Measurements from ENCODE around the gene ZBTB49.
"Not testable (repeated sequence)": the region's sequence is repeated elsewhere in the genome, so short reads cannot be mapped to it uniquely, and the experiment has no call there.

ZBTB49 gene

GRCh38 chr4:4344915-4345527 lies 55.0 kb downstream of the ZBTB49 start:
- peaks cover 10% of the 10 kb centered on the region for H3K9me3 ChIP-seq (ENCODE audit: insufficient read depth, low read depth, low read length)
- no peak overlapping the region for H3K4me2 ChIP-seq (ENCODE audit: low read depth, low read length, poor library complexity, severe bottlenecking)
- peaks cover 4% of the 10 kb centered on the region; the same call in 1 of the 2 replicates for H3F3A ChIP-seq (ENCODE audit: low read depth)
- H3K4me1 ChIP-seq (ENCODE audit: insufficient read depth, low read length, poor library complexity, severe bottlenecking) = peaks cover 21% of the 10 kb centered on the region
- no peak overlapping the region for H2AFZ ChIP-seq (ENCODE audit: low read length)
- H3K9me2 ChIP-seq (replicated peaks; ENCODE audit: low read depth, low read length) = no peaks in the 10 kb centered on the region
- no peak for TF ChIP-seq EZH2phosphoT487 (IDR thresholded peaks at IDR 0.05; ENCODE audit: borderline replicate concordance)
- TF ChIP-seq, protein P1, sequence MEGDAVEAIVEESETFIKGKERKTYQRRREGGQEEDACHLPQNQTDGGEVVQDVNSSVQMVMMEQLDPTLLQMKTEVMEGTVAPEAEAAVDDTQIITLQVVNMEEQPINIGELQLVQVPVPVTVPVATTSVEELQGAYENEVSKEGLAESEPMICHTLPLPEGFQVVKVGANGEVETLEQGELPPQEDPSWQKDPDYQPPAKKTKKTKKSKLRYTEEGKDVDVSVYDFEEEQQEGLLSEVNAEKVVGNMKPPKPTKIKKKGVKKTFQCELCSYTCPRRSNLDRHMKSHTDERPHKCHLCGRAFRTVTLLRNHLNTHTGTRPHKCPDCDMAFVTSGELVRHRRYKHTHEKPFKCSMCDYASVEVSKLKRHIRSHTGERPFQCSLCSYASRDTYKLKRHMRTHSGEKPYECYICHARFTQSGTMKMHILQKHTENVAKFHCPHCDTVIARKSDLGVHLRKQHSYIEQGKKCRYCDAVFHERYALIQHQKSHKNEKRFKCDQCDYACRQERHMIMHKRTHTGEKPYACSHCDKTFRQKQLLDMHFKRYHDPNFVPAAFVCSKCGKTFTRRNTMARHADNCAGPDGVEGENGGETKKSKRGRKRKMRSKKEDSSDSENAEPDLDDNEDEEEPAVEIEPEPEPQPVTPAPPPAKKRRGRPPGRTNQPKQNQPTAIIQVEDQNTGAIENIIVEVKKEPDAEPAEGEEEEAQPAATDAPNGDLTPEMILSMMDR (conservative IDR thresholded peaks at IDR 0.05; ENCODE audit: low read length) = no peak
- H3K9ac ChIP-seq (ENCODE audit: low read depth, low read length, poor library complexity, severe bottlenecking) = no peak overlapping the region
- H3K27me3 ChIP-seq (ENCODE audit: insufficient read depth, low read length, poor library complexity, severe bottlenecking) = no peaks in the 10 kb centered on the region
- no peaks in the 10 kb centered on the region for H3K79me2 ChIP-seq (ENCODE audit: insufficient read depth, low read length)
- H3K36me3 ChIP-seq (ENCODE audit: insufficient read depth, low read length) = no peaks in the 10 kb centered on the region
- no peaks in the 10 kb centered on the region for H4K20me1 ChIP-seq (ENCODE audit: insufficient read depth, low read length, poor library complexity, severe bottlenecking)
- H3K4me3 ChIP-seq (ENCODE audit: low read length, poor library complexity, severe bottlenecking) = no peak overlapping the region

GRCh38 chr4:4347585-4347984 lies 57.5 kb downstream of the ZBTB49 start:
- Histone ChIP-seq H3F3A (ENCODE audit: low read depth) (peaks cover 4% of the 10 kb centered on the region; the same call in 1 of the 2 replicates), H3K9me2 (replicated peaks; ENCODE audit: low read depth, low read length) (no peaks in the 10 kb centered on the region), H3K9ac (ENCODE audit: low read depth, low read length, poor library complexity, severe bottlenecking) (peak overlapping the region; percentile 26), H3K4me2 (ENCODE audit: low read depth, low read length, poor library complexity, severe bottlenecking) (peak overlapping the region; percentile 6), H4K20me1 (ENCODE audit: insufficient read depth, low read length, poor library complexity, severe bottlenecking) (no peaks in the 10 kb centered on the region), H2AFZ (ENCODE audit: low read length) (no peak overlapping the region), H3K36me3 (ENCODE audit: insufficient read depth, low read length) (no peaks in the 10 kb centered on the region; the same call in 1 of the 2 replicates), H3K79me2 (ENCODE audit: insufficient read depth, low read length) (no peaks in the 10 kb centered on the region), H3K4me1 (ENCODE audit: insufficient read depth, low read length, poor library complexity, severe bottlenecking) (peaks cover 21% of the 10 kb centered on the region), H3K27me3 (ENCODE audit: insufficient read depth, low read length, poor library complexity, severe bottlenecking) (no peaks in the 10 kb centered on the region), H3K9me3 (ENCODE audit: insufficient read depth, low read depth, low read length) (peaks cover 13% of the 10 kb centered on the region), H3K4me3 (ENCODE audit: low read length, poor library complexity, severe bottlenecking) (no peak overlapping the region)
- TF ChIP-seq EZH2phosphoT487 (IDR thresholded peaks at IDR 0.05; ENCODE audit: borderline replicate concordance) = no peak
- TF ChIP-seq, protein P1 (conservative IDR thresholded peaks at IDR 0.05; ENCODE audit: low read length) = no peak

DNA sequence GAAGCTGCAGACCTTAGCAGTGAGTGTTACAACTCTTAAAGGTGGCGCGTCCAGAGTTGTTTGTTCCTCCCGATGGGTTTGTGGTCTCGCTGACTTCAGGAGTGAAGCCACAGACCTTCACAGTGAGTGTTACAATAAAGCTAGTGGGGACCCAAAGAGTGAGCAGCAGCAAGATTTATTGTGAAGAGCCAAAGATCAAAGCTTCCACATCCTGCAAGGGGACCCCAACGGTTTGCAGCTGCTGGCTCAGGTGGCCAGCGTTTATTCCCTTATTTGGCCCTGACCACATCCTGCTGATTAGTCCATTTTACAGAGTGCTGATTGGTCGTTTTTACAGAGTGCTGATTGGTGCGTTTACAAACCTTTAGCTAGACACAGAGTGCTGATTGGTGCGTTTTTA lies 58.5 kb downstream of the ZBTB49 start:
- H2AFZ ChIP-seq (ENCODE audit: low read length); H3K27me3 ChIP-seq (ENCODE audit: insufficient read depth, low read length, poor library complexity, severe bottlenecking); H4K20me1 ChIP-seq (ENCODE audit: insufficient read depth, low read length, poor library complexity, severe bottlenecking); H3K36me3 ChIP-seq (ENCODE audit: insufficient read depth, low read length); H3K79me2 ChIP-seq (ENCODE audit: insufficient read depth, low read length); H3K9me2 ChIP-seq (replicated peaks; ENCODE audit: low read depth, low read length); H3F3A ChIP-seq (ENCODE audit: low read depth): not testable (repeated sequence)
- peak overlapping the region; percentile 40 for H3K4me2 ChIP-seq (ENCODE audit: low read depth, low read length, poor library complexity, severe bottlenecking)
- H3K4me3 ChIP-seq (ENCODE audit: low read length, poor library complexity, severe bottlenecking) = peak overlapping the region; percentile 22
- peaks cover 13% of the 10 kb centered on the region for H3K9me3 ChIP-seq (ENCODE audit: insufficient read depth, low read depth, low read length)
- peaks cover 21% of the 10 kb centered on the region for H3K4me1 ChIP-seq (ENCODE audit: insufficient read depth, low read length, poor library complexity, severe bottlenecking)
- H3K9ac ChIP-seq (ENCODE audit: low read depth, low read length, poor library complexity, severe bottlenecking) = peak overlapping the region; percentile 26

- H3K36me3 ChIP-seq (ENCODE audit: insufficient read depth, low read length) = no peaks in the 10 kb centered on the region; the same call in 1 of the 2 replicates
- no peaks in the 10 kb centered on the region for H3K27me3 ChIP-seq (ENCODE audit: insufficient read depth, low read length, poor library complexity, severe bottlenecking)
- no peaks in the 10 kb centered on the region for H4K20me1 ChIP-seq (ENCODE audit: insufficient read depth, low read length, poor library complexity, severe bottlenecking)
- no peaks in the 10 kb centered on the region for H3K9me2 ChIP-seq (replicated peaks; ENCODE audit: low read depth, low read length)
- H3K4me3 ChIP-seq (ENCODE audit: low read length, poor library complexity, severe bottlenecking) = no peak overlapping the region
- H2AFZ ChIP-seq (ENCODE audit: low read length) = no peak overlapping the region
- H3K4me2 ChIP-seq (ENCODE audit: low read depth, low read length, poor library complexity, severe bottlenecking) = no peak overlapping the region
- H3K9ac ChIP-seq (ENCODE audit: low read depth, low read length, poor library complexity, severe bottlenecking) = no peak overlapping the region
- peaks cover 21% of the 10 kb centered on the region for H3K4me1 ChIP-seq (ENCODE audit: insufficient read depth, low read length, poor library complexity, severe bottlenecking)
- H3K9me3 ChIP-seq (ENCODE audit: insufficient read depth, low read depth, low read length) = peaks cover 13% of the 10 kb centered on the region
- peaks cover 4% of the 10 kb centered on the region; the same call in 1 of the 2 replicates for H3F3A ChIP-seq (ENCODE audit: low read depth)
- TF ChIP-seq EZH2phosphoT487 (IDR thresholded peaks at IDR 0.05; ENCODE audit: borderline replicate concordance) = no peak
- TF ChIP-seq, protein P1 (conservative IDR thresholded peaks at IDR 0.05; ENCODE audit: low read length) = no peak
- no peaks in the 10 kb centered on the region for H3K79me2 ChIP-seq (ENCODE audit: insufficient read depth, low read length)
Observed at GRCh38 chr4:4349867-4350266, 59.8 kb downstream of the ZBTB49 start.
